ENCODE results near the gene CCDC85C. TPM values are rescaled to one million over a fixed set of nuclear protein-coding genes. Genes with fewer than 3 reads are reported as not detected.

CCDC85C gene
- total RNA-seq, 1 experiment from 2014 or later, result 33.2 TPM

GRCh38 chr14:99627100-99627499, 23.1 kb upstream of the CCDC85C start:
- H3K27ac Mint-ChIP-seq, result no peak overlapping the region
- no CpG with 5 or more reads among the region's 2 CpGs for WGBS (ENCODE audit: extremely low coverage, insufficient read length, low lambda C conversion rate)
- no peak for TF ChIP-seq CTCF (conservative IDR thresholded peaks at IDR 0.05)

More at GRCh38 chr14:99627100-99627499, 23.1 kb upstream of the CCDC85C start:
- no peak overlapping the region for H3K14ac ChIP-seq (ENCODE audit: insufficient read depth, low read length)
- no peak for DNase-seq
- H2BK5ac ChIP-seq (ENCODE audit: insufficient read length, low read length), result no peak overlapping the region
- H3K4ac ChIP-seq (ENCODE audit: low read depth, low read length), result no peak overlapping the region
- no peaks in the 10 kb centered on the region for H3K9me3 ChIP-seq (ENCODE audit: control insufficient read depth, low read depth, low read length)
- H2BK20ac ChIP-seq (ENCODE audit: low read depth, low read length, poor library complexity, severe bottlenecking), result no peak overlapping the region
- H3K27me3 ChIP-seq (ENCODE audit: insufficient read depth, low read length), result no peaks in the 10 kb centered on the region
- H2BK12ac ChIP-seq (ENCODE audit: insufficient read length, low read depth, low read length), result no peak overlapping the region
- no peak overlapping the region for H3K9ac ChIP-seq (ENCODE audit: extremely low read depth, insufficient read length, low read length)
- no peak overlapping the region for H3T11ph ChIP-seq (ENCODE audit: low read length)
- no peak overlapping the region for H4K91ac ChIP-seq (ENCODE audit: insufficient read length, low read depth, low read length)
- H3K4me1 ChIP-seq (ENCODE audit: insufficient read depth, low read length), result peaks cover 2% of the 10 kb centered on the region; the same call in 1 of the 2 replicates
- H3K18ac ChIP-seq (ENCODE audit: insufficient read length, low read depth, low read length), result no peak overlapping the region
- Mint-ChIP-seq H3K27me3 (ENCODE audit: low read depth) (no peaks in the 10 kb centered on the region; the same call in none of the 2 replicates), H3K4me1 (peaks cover 10 to 23% of the 10 kb centered on the region in 2 experiments), H3K9me3 (no peaks in the 10 kb centered on the region), H3K4me3 (no peak overlapping the region), H3K36me3 (ENCODE audit: insufficient read depth in 1 of 3, low read depth in 3 of 3) (no peaks in the 10 kb centered on the region; a peak in 1 of 7 replicates)
- no peak overlapping the region for H3K23ac ChIP-seq (ENCODE audit: insufficient read length, low read depth, low read length)
- H3K56ac ChIP-seq (ENCODE audit: insufficient read length, low read depth, low read length), result no peak overlapping the region
- H2AK5ac ChIP-seq (ENCODE audit: insufficient read length, low read length), result no peak overlapping the region
- H2BK120ac ChIP-seq (ENCODE audit: low read depth, low read length, poor library complexity, severe bottlenecking), result no peak overlapping the region
- no peak overlapping the region for H4K8ac ChIP-seq (replicated peaks; ENCODE audit: insufficient read length, low read depth, low read length)
- H3K23me2 ChIP-seq (ENCODE audit: insufficient read length, low read depth, low read length, poor library complexity, severe bottlenecking), result no peaks in the 10 kb centered on the region
- no peaks in the 10 kb centered on the region for H3K79me1 ChIP-seq (ENCODE audit: insufficient read depth, low read depth, low read length, poor library complexity, severe bottlenecking)
- no peaks in the 10 kb centered on the region for H3K79me2 ChIP-seq (ENCODE audit: insufficient read depth, low read length)
- H3K27ac ChIP-seq (ENCODE audit: insufficient read length, low read depth, low read length), result no peak overlapping the region
- no peak overlapping the region for H3K4me2 ChIP-seq (ENCODE audit: insufficient read depth, insufficient read length, low read length)
- no peak overlapping the region for H2AFZ ChIP-seq (ENCODE audit: low read length)
- H4K20me1 ChIP-seq (ENCODE audit: control insufficient read depth, insufficient read depth, insufficient read length), result no peaks in the 10 kb centered on the region
- H4K5ac ChIP-seq (ENCODE audit: insufficient read length, low read depth, low read length), result no peak overlapping the region
- H2BK15ac ChIP-seq (ENCODE audit: low read depth, low read length), result no peak overlapping the region
